ENCODE results near the gene DIO2. TPM values are rescaled to one million over a fixed set of nuclear protein-coding genes. Genes with fewer than 3 reads are reported as not detected.

The DIO2 gene
- total and polyA plus RNA-seq, 2 of the 8 experiments (the other 6 are each of a cell fraction or from before 2014, with no cell fraction given) = 0.03 to 0.65 TPM

GRCh38 chr14:80215756-80216581, 4.7 kb upstream of the DIO2 start:
- no peak overlapping the region for H2BK120ac ChIP-seq (replicated peaks; ENCODE audit: low read depth, low read length)
- H3K4me2 ChIP-seq (ENCODE audit: insufficient read depth in 1 of 2, low read depth in 2 of 2, low read length in 2 of 2) = no peak overlapping the region; a peak in 1 of 4 replicates
- H3K4me3 ChIP-seq (ENCODE audit: extremely low read depth in 1 of 4, insufficient read depth in 2 of 4, low read depth in 3 of 4, low read length in 4 of 4) = no peak overlapping the region
- H2BK15ac ChIP-seq (ENCODE audit: low read length) = no peak overlapping the region
- 93% methylated on average over 9 of the region's 10 CpGs; no CpG with 5 or more reads in 1 of the 2 experiments for WGBS, 2 experiments (ENCODE audit: extremely low coverage in 1 of 2, insufficient coverage in 1 of 2, insufficient read length in 1 of 2, insufficient replicate concordance in 2 of 2, low coverage in 1 of 2, low lambda C conversion rate in 2 of 2, missing lambda C conversion rate in 1 of 2)
- H2AFZ ChIP-seq (ENCODE audit: low read length) = no peak overlapping the region; the same call in 1 of the 2 replicates
- H4K91ac ChIP-seq (replicated peaks; ENCODE audit: insufficient read length, low read length) = no peak overlapping the region
- no peak overlapping the region for H4K8ac ChIP-seq (ENCODE audit: extremely low read depth, insufficient read depth, low read length)
- H3K79me1 ChIP-seq (ENCODE audit: low read depth, low read length) = no peaks in the 10 kb centered on the region
- ChIA-PET POLR2A (ENCODE audit: partially characterized antibody) (no interaction called here), CTCF (ENCODE audit: partially characterized antibody) (interaction anchor here (0.9 to 2.9 kb wide), 5 partner anchors 12 to 370 kb away, joined by 4 to 10 read pairs (median 6); no protein-coding TSS in a partner anchor)
- H3K23ac ChIP-seq (ENCODE audit: insufficient read length) = no peak overlapping the region
- no peak overlapping the region for H3K9ac ChIP-seq (replicated peaks in 1 of 4; ENCODE audit: extremely low read depth in 1 of 4, low read depth in 3 of 4, low read length in 3 of 4)
- no peaks in the 10 kb centered on the region for H3K79me2 ChIP-seq (ENCODE audit: control insufficient read depth in 1 of 2, insufficient read depth in 2 of 2, low read length in 2 of 2)
- no peak overlapping the region for H3K56ac ChIP-seq (replicated peaks; ENCODE audit: insufficient read length, low read depth, low read length)
- no peaks in the 10 kb centered on the region for H3K23me2 ChIP-seq (ENCODE audit: low read depth, low read length)
- no peaks in the 10 kb centered on the region for H3K27me3 ChIP-seq (replicated peaks in 1 of 4; ENCODE audit: control insufficient read depth in 3 of 4, extremely low read depth in 1 of 4, insufficient read depth in 3 of 4, low read length in 3 of 4)
- no peak overlapping the region for H3K18ac ChIP-seq (ENCODE audit: extremely low read depth, low read length)
- no peak overlapping the region for H2BK5ac ChIP-seq (ENCODE audit: low read depth, low read length)
- no peak overlapping the region for H2BK12ac ChIP-seq (ENCODE audit: low read depth, low read length)
- no peak for DNase-seq (ENCODE audit: low read depth in 1 of 2, low spot score in 2 of 2)
- H3K14ac ChIP-seq (ENCODE audit: insufficient read length) = no peak overlapping the region
- H2BK20ac ChIP-seq (ENCODE audit: low read length) = no peak overlapping the region
- no peak for FAIRE-seq
- H3K4me1 ChIP-seq (replicated peaks in 1 of 4; ENCODE audit: control insufficient read depth in 3 of 4, insufficient read depth in 4 of 4, low read length in 3 of 4) = no peaks in the 10 kb centered on the region; a peak in 1 of 7 replicates
- H3K4ac ChIP-seq (replicated peaks; ENCODE audit: insufficient read length, low read depth, low read length) = no peak overlapping the region
- H3K9me3 ChIP-seq (ENCODE audit: insufficient read depth in 2 of 2, low read depth in 1 of 2, low read length in 1 of 2) = no peaks in the 10 kb centered on the region
- H3K36me3 ChIP-seq (ENCODE audit: control insufficient read depth in 2 of 4, insufficient read depth in 4 of 4, low read length in 3 of 4) = no peaks in the 10 kb centered on the region
- H2AK5ac ChIP-seq (ENCODE audit: low read depth, low read length) = no peak overlapping the region
- no peak overlapping the region for H3K27ac ChIP-seq (ENCODE audit: low read depth, low read length)
- H4K20me1 ChIP-seq (replicated peaks in 1 of 2; ENCODE audit: control insufficient read depth in 1 of 2, insufficient read depth in 2 of 2, low read length in 2 of 2) = no peaks in the 10 kb centered on the region
- H4K5ac ChIP-seq (ENCODE audit: insufficient read length, low read depth, low read length) = no peak overlapping the region
- TF ChIP-seq PHF8 (conservative IDR thresholded peaks at IDR 0.05; ENCODE audit: low read depth, low read length) = no peak
- TF ChIP-seq JUN (IDR thresholded peaks at IDR 0.05; ENCODE audit: low read depth, low read length) = no peak
- no peak for TF ChIP-seq BCL11A (IDR thresholded peaks at IDR 0.05; ENCODE audit: low read depth in 2 of 2, low read length in 2 of 2)
- no peak for TF ChIP-seq YY1 (IDR thresholded peaks at IDR 0.05; ENCODE audit: low read depth, low read length)
- no peak for TF ChIP-seq EGR1 (IDR thresholded peaks at IDR 0.05; ENCODE audit: borderline replicate concordance, low read depth, low read length)
- no peak for TF ChIP-seq TBP (IDR thresholded peaks at IDR 0.05; ENCODE audit: low read depth, low read length)
- no peak for TF ChIP-seq RXRA (IDR thresholded peaks at IDR 0.05; ENCODE audit: insufficient read depth, low read depth, low read length)
- no peak for TF ChIP-seq TAF1 (IDR thresholded peaks at IDR 0.05; ENCODE audit: low read depth, low read length)
- TF ChIP-seq SUZ12 (IDR thresholded peaks at IDR 0.05; ENCODE audit: low read length) = no peak
- no peak for TF ChIP-seq KDM4A (IDR thresholded peaks at IDR 0.05; ENCODE audit: low read depth, low read length, severe bottlenecking)
- TF ChIP-seq MAX (IDR thresholded peaks at IDR 0.05) = no peak
- TF ChIP-seq SRF (IDR thresholded peaks at IDR 0.05; ENCODE audit: low read depth, low read length) = no peak
- no peak for TF ChIP-seq SIRT6 (IDR thresholded peaks at IDR 0.05; ENCODE audit: low read length)
